HG03097 (cell line): Measurements from ENCODE around the gene CCNL2.

Experiments
- ATAC-seq: cut with Tn5 transposase; IDR thresholded peaks from one replicate; pipeline ENCODE4 v1.9.1; 2021; ENCODE audit not compliant: unreplicated experiment, low FRiP score

The CCNL2 gene

DNA sequence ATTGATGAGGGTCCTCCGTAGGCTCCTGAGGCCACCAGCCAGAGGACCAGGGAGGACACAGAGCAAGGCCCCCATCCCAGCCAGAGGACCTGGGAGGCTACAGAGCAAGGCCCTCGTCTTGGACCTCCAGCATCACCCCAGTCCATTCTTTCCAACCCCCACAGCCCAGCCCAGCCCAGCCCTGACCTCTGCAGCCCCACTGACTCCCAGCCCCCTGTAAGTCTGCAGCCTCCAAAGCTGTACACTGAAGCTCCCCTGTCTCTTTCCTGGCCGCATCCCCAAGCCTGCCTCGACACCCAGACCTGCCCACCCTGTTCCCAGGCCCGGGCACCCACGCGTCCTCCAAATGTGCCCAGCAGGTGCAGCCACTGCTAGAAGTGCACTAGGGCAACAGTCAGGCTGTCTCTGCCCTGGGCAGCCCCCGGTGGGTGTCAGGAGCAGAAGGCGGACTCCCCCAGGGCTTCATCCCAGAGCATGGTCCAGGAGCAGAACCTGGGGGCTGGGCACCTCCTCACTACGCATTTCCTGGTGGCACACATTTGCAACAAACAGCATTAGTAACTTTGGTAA is 52.0 kb downstream of the CCNL2 start:
- no peak for ATAC-seq

DNA sequence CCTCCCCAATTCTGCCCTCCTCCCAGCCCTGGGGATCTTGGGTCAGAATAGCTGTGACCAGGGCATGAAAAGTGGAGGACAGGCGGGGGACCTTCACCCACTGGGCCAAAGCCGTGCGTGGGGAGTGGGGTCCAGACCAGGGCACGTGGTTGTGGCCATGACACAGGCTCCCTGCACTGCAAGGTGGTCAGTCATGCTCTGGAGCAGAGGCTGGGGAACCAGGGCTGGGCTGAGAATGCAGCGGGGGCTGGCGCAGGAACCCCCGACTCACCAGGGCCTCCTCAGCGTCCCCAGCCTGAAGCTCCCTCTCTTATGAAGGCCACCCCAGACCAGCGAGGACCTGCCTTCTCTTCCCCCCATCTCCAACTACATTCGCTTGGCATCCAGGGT is 52.6 kb downstream of the CCNL2 start:
- no peak for ATAC-seq

DNA sequence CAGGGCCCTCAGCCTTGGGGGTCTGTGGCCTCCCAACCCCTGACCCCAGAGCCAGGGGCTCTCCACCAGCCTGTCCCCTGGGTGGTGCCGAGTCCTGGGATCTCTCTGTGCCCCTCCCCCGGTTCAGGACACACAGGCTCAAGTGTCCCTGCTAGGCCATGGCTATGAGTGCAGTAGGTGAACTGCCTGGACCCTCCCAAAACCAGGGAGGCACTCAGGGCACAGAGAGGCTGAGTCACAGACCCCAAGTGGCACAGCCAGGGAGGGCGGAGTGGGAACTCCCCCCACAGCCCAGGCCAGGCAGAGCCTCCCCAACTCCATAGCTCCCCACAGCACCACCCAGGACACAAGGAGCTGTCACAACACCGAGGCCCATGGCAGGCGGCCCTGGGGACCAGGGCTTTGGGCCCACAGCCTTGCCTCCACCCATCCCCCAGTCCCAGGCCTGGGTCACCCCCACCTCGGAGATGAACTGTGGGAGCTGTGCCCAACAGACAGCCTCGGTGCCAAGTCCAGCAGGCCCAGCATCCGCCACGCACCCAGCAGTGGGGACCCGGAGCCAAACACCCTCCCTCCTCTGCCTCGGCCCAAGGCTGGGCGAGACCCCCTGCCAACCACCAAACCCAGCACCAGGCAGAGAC is 53.2 kb downstream of the CCNL2 start:
- ATAC-seq: no peak

DNA sequence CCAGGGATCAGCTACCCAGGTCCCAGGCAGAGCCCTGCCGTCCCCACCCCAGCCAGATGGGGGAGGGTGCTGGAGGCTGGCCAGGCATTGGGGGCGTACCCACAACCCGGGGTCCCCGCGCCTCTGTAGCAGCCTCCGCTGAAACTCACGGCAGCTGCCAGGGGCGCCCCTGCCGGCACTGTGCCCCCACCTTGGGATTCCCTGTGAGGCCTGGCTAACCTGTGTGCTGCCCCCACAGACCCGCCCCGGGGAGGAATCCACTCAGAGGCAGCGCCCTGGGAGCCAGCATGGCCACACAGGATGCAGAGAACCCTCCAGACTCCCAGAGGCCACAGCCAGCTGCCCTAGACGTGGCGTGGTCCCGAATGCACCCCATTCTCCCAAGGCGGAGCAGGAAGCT is 53.8 kb downstream of the CCNL2 start:
- no peak for ATAC-seq

DNA sequence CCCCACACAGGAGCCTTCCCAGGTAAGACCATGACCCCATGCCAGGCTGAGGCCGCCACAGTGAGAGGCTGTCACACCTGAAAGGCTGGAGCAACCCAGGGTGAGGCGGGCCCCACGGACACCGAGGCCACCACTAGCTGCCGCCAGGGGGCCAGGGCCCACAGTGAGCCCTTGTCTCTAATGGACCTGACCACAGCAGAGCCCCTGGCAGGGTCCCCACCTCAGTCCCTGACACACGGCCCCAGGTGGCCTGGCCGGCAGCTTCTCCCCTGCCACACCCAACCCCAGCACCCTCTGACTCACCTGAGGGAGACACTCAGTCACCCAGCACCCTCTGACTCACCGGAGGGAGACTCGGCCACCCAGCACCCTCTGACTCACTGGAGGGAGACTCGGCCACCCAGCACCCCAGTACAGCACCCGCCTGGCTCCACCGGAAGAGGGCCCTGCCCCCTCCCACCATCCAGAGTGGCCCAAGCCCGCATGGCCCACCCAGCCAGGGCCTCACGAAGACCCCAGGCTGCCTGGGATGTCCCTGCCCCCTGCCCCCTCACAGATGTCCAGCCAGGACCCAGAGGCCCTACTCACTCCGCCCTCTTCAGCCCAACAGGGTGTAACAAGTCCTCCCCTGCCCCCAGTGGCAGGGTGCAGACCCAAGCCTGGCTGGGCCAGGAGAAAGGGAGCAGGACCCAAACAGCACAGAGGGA is 54.3 kb downstream of the CCNL2 start:
- no peak for ATAC-seq

DNA sequence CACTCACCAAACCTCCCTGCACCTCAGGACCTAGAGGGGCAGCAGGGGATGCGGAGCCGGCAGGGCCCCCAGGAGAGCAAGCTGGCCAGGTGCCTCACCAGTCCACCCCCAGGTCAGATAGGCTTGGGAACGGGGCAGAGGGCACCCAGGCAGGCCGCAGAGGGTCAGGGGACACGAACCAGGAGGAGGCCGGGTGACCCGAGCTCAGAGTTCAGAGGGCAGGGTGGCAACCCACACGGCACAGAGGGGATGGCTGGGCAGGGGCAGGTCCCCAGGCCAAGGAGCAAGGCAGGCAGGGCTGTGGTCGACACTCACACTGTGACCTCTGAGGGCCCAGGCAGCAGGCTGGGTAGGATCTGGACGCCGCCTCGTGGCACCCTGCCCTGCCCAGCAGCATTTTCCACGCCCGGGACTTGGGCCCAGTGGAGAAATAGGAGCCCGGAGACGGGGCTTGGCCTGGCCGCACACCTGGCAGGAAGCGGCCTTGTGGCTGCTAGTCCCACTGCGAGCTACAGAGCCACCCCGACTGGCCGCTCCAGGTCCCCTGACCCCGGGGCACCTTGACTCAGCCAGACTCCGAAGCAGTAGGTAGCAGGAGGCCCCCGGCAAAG is 55.2 kb downstream of the CCNL2 start:
- no peak for ATAC-seq

DNA sequence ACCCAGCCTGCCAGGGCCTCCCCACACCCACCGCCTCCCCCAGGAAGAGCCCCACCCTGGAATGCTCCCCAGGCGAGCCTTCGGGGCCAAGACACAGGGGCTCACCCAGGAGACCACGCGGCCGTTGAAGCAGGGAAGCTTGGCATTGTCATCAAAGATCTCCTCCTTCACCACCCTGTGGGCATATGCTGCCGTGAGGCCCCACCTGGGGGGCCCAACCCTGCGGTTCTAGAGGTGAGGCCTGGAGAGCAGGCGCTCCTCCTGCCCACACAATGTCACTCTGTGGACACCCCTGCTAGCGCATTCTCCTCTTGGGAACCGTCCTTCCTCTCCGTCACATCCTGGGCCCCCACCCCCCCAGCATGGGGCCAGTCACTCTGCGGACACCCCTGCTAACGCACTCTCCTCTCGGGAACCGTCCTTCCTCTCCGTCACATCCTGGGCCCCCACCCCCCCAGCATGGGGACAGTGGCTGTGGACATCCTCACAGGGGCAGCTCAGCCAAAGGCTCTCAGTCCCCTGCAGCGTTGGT is 56.5 kb downstream of the CCNL2 start:
- ATAC-seq: no peak

DNA sequence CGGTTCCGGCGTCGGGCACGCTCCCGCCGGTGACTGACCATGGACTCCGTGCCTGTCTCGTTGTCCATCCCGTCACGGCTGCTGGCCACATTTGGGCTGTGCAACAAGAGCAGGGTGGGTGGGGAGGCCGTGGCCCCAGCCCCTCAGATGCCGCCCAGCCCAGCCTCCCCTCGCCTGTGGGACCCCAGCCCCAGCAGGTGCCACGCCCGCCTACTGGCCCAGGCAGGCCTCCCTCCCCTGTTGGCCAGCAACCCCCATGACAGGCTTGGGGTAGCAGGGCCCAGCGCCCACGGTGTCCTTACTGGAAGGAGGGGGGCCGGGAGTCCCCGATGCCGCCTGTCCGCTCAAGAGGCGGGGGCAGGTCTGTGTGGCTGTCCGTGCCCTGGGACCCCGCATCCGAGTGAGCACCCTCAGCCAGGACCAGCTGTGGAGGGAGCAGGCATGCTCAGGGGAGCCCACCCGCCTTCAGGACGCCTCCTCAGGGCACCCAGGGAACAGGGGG is 57.0 kb downstream of the CCNL2 start:
- no peak for ATAC-seq

DNA sequence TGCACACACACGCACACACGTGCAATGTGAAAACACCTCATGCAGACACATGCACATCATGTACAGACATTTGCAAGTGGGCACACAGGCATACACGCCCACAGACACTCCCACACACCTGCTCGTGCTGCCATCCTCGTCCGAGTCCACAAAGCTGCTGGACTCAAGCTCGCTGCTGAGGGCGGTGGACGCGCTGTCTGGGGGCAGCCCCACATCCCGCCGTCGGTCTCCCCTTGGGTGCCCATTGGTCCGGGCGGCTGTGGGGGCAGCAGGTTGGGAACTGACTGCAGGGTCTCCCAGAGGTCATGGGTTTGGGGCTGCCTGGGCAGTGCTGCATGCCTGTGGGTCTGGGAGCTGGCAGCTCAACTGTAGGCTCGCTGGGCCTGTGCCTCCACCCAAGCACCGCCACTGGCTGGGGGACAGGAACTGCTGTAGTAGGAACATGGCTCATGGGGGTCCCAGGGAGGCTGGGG is 57.5 kb downstream of the CCNL2 start:
- ATAC-seq: no peak

DNA sequence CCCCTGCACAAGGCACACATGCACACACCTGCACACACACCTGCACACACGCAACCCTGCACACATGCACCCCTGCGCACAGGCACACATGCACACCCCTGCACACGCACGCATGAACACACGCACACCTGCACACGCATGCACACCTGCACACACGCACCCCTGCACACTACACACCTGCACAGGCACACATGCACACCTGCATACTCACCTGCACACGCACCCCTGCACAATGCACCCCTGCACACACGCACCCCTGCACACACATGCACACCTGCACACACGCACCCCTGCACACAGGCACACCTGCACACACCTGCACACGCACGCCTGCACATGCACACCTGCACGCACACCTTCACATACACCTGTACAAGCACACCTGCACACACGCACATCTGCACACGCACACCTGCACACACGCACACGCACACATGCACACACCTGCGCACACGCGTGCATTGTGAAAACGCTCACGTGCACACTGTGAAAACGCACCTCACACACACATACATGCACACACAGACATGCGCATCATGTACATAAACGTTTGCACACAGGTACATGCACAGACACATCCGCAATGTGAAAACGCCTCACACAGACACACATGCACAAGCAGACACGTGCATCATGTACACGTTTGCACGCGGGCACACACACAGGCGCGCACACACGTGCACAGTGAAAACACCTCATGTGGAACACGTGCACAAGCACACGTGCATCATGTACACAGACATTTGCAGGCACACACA is 58.2 kb downstream of the CCNL2 start:
- no peak for ATAC-seq

DNA sequence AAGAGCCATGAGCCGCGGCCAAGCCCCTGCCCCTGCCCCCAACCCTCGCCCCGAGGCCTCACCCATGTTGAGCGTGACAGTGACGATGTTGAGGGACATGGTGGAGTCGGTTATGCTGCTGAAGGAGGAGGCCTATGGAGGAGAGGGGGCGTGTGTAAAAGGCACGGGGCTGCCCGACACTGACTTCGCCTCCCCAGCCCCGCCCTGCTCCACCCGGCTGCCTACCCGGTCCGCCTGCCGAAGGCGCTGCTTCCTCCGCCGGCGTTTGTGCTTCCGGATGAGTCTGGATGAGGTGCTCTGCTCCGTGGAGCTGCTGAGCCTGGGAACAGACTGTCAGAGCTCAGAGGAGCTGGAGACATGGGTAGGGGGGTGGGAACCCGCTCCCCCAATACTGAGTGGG is 59.0 kb downstream of the CCNL2 start:
- ATAC-seq: no peak

DNA sequence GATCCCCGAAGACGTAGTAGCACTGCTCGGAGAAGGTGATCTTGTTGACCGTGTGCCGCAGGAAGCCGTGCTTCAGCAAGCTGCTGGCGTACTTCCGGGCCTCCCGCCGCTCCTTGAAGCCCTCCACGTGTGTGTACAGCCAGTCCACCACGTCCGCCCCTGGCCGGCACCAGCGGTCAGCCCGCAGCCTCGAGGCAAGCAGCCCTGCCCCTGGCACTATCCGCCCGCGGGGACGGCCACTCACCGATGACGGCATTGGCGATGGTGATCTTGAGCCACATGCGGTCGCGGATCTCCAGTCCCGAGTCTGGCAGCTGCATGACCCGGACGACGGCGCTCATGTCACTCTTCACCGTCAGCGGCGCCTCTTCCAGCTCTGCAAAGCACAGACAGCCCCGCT is 60.9 kb downstream of the CCNL2 start:
- no peak for ATAC-seq

DNA sequence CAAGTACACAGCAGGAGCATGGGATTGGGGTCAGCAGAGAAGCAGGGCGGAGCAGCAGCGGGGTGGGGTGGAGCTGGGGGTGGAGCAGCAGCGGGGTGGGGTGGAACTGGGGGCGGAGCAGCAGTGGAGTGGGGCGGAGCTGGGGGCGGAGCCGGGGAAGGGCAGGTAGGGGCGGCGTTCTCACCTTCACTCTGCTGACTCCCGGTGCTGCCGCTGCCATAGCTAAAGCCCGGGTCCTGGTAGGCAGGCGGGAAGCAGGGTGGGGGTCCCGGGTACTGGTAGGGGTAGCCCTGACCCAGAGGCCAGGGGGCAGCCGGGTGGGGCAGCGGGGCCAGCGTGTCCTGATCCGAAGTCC is 61.4 kb downstream of the CCNL2 start:
- no peak for ATAC-seq

DNA sequence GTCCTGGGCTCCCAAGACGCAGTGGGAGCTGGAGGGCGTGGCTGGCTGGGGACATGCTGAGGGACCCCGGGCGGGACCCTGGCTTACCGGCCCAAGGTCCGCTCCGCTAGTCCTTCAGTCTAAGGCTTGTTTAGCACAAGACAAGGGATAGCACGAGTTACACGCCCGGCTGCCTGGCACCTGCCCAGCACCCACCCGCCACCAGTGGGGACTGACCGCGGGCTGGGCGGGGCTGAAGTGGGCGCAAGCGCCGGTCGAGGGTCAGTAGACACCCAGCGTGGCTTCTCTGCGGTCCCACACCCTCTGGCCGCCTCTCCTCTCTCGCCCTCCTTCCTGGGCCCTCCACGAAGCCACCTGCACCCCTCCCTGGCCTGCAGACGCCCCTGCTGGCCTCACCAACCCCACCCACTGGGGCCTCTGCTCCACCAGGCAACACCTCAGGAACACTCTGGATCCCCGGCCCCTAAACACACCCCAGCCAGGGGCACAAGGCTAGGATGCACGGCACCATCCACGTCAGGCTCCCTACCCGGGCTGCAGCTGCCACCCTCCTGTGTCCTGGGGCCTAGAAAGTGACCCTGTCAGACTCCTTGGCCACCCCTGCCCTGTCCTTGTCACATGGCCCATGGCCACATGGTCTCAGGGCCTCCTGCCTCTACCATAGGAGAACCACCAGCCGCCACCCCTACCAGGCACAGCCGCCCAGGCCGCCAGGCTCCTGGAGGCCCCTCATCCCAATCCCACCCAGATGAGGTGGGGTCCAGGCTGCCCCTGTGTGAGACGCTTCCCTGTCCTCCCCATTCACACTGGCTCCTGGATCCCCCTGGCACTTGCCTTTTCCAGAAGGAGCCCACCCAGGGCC is 62.0 kb downstream of the CCNL2 start:
- no peak for ATAC-seq

DNA sequence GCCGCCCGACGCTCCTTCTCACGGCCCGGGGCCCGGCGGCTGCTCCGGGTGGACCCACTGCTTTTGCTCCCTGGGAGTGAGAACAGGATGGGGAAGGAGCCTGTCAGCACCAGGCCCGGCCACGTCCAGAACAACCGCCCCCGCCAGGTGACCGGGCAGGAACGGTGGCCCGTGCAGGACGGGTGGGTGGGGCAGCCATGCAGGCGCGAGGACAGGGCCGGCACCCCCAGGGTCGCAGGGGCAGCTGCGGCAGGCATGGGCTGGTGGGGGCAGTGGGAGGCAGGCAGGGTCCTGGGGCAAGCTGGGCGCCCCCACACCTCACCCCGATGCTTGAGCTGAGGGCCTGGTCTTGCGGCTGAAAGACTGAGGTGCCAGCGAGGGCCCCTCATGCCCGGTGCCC is 62.7 kb downstream of the CCNL2 start:
- ATAC-seq: no peak

DNA sequence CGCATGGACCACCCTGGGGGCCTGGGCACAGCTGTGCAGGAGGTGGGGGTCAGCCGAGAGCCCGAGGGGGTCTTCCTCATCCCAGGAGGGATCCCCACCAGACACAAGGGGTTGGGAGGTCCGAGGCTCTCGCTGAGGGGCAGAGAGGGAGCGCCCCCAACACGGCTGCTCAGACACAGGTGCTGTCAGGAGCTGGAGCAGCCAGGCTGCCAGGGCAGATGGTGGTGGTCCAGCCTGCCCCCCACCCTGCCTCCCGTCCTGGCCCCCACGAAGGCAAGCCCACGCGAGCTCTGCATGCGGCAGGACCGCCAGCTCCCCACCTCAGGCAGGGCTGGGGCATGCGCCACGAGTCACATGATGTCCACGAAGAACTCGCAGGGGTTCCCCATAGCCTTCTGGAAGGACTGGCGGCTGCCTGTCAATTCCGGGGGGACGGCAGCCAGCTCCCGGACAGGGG is 63.3 kb downstream of the CCNL2 start:
- no peak for ATAC-seq
